ENCODE measurements around the gene C2orf72. TPM values are rescaled to one million over a fixed set of nuclear protein-coding genes. Genes with fewer than 3 reads are reported as not detected.

C2orf72 gene
- total RNA-seq, 1 donor from 2014 or later = 0.05 TPM

DNA sequence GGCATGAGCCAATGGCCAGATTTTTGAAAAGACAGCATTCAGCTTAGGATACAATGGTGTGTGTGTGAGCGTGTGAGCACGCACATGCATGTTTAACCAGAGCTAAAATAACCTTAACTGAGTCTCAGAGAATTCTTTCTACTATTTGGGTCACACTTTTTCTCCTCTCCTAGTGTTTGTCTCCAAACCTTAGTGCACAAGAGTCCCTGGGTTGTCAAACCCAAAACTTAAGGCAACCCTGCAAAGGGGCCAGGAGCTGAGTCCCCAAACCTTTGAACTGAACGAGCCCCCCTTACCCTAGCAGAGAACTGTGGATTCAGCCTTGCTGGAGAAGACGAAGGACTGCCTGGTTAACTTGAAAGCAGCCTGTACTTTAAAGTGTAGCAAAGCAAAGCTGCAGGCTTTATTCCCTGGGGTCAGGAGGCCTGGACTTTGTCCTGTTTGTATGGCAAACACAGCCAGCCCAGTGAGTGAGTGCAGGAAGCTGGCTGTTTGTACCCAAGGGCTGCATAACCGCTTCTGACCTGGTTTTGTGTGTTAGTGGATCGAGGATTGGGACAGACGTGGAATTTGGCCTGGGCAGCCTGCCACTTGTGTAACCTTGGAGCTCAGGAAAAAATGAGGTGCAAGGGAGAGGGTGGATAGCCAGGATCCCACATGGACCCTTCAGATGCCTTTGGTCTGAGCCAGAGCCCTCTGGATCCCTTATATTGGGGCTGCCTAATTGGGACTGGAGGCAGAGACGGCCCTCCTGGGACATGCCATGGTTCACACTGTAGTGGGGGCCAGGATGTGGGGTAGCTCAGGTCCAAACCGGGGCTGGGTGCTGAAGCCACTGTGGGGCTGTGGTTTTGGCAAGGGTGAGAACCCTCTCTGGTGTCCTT lies 12.9 kb downstream of the C2orf72 start:
- intact Hi-C loops (cut with micrococcal nuclease) = no loop called here
- peaks cover 21% of the 10 kb centered on the region for H3K27me3 ChIP-seq (ENCODE audit: low read depth)
- no peak for DNase-seq
- TF ChIP-seq CTCF (IDR thresholded peaks at IDR 0.05; ENCODE audit: borderline replicate concordance) = no peak
- peaks cover 13% of the 10 kb centered on the region for H3K4me1 ChIP-seq
- H3K36me3 ChIP-seq = no peaks in the 10 kb centered on the region
- H3K27ac ChIP-seq (replicated peaks) = no peak overlapping the region
- no peaks in the 10 kb centered on the region for H3K9me3 ChIP-seq (replicated peaks)
- H3K4me3 ChIP-seq = no peak overlapping the region

- DNase-seq = no peak
- Histone ChIP-seq H3K27me3 (ENCODE audit: low read depth) (peaks cover 21% of the 10 kb centered on the region), H3K4me3 (no peak overlapping the region), H3K27ac (replicated peaks) (no peak overlapping the region), H3K9me3 (replicated peaks) (no peaks in the 10 kb centered on the region), H3K4me1 (peaks cover 13% of the 10 kb centered on the region), H3K36me3 (no peaks in the 10 kb centered on the region)
- intact Hi-C loops (cut with micrococcal nuclease) = no loop called here
- no peak for TF ChIP-seq CTCF (IDR thresholded peaks at IDR 0.05; ENCODE audit: borderline replicate concordance)
Observed at GRCh38 chr2:231051116-231051515, 13.8 kb downstream of the C2orf72 start.

DNA sequence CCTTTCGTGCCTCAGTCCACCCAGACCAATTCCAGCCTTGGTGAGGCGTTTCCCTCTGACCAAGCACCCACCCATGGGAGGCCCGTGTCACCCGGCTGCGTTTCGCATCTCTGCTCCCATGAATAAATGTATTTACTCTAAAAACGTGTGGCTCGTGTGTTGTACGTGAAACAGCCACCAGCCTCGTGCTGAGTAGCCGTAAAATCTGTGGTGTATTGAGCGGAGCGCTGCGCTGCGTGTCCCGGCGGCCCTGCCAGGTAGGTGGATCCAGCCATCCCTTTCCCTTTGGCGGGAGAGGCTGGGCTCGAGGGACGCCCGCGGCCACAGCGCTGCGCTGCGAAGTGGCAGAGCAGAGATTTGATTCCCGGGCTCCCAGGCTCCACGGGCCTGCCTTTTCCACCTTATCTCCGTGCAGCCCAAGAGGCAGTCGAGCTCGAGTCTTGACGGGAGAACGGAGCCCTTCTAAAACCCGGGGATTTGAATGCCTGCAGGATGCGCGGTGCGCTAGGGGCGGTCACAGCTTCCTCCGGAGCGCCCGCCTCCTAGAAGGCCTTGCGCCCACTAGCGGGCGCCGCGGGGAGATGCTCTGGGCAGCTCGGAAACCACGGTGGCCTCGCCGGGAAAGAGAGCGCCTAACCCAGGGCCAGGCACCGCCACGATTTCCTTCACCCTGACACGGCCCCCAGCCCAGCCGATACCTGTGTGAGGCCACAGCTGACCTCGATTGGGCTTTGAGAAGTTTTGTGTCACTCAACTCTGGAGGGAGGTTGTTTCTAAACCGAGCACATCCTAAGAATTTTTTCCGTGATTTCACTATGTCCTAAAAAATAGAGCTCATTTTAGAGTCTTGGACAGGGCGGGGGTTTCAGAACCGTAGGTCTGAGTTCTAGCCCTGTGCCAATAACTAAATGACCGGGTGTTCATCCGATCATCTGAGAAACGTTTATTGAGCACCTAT lies 15.4 kb downstream of the C2orf72 start:
- Histone ChIP-seq H3K36me3 (no peaks in the 10 kb centered on the region), H3K27ac (replicated peaks) (peak overlapping the region; percentile 77)
- peak; percentile 98 for TF ChIP-seq CTCF (IDR thresholded peaks at IDR 0.05; ENCODE audit: borderline replicate concordance)

GRCh38 chr2:231053846-231054245 lies 16.5 kb downstream of the C2orf72 start:
- DNase-seq = no peak
- Histone ChIP-seq H3K4me1 (peaks cover 35% of the 10 kb centered on the region), H3K4me3 (no peak overlapping the region), H3K9me3 (replicated peaks) (no peaks in the 10 kb centered on the region), H3K27me3 (ENCODE audit: low read depth) (no peaks in the 10 kb centered on the region), H3K27ac (replicated peaks) (no peak overlapping the region), H3K36me3 (no peaks in the 10 kb centered on the region)
- no peak for TF ChIP-seq CTCF (IDR thresholded peaks at IDR 0.05; ENCODE audit: borderline replicate concordance)
- intact Hi-C loops (cut with micrococcal nuclease) = no loop called here

More for the DNA sequence above, 15.4 kb downstream of the C2orf72 start:
- peaks cover 9% of the 10 kb centered on the region for H3K27me3 ChIP-seq (ENCODE audit: low read depth)
- intact Hi-C loops (cut with micrococcal nuclease) = no loop called here
- peaks cover 25% of the 10 kb centered on the region for H3K4me1 ChIP-seq
- H3K4me3 ChIP-seq = peak overlapping the region; percentile 85
- DNase-seq = peak; percentile 80
- no peaks in the 10 kb centered on the region for H3K9me3 ChIP-seq (replicated peaks)
